Measurements from ENCODE around the gene IGSF22. TPM values are rescaled to one million over a fixed set of nuclear protein-coding genes. Genes with fewer than 3 reads are reported as not detected.

IGSF22 gene
- polyA plus RNA-seq, 1 donor from 2014 or later, result 0.68 TPM

GRCh38 chr11:18736590-18737148, 10.7 kb upstream of the IGSF22 start:
- Histone ChIP-seq H3K27me3 (ENCODE audit: insufficient read depth, low read depth, low read length) (no peaks in the 10 kb centered on the region), H3F3A (ENCODE audit: insufficient read depth, low read length, poor library complexity, severe bottlenecking) (no peaks in the 10 kb centered on the region), H3K9ac (ENCODE audit: low read length) (no peak overlapping the region), H2AFZ (ENCODE audit: low read depth, low read length) (no peak overlapping the region), H3K4me2 (ENCODE audit: low read length) (no peak overlapping the region), H3K79me2 (replicated peaks; ENCODE audit: insufficient read depth, low read length) (no peaks in the 10 kb centered on the region), H3K36me3 (ENCODE audit: insufficient read depth, low read length) (no peaks in the 10 kb centered on the region), H3K4me3 (ENCODE audit: low read length) (no peak overlapping the region), H3K9me3 (ENCODE audit: low read length) (no peaks in the 10 kb centered on the region), H4K20me1 (ENCODE audit: insufficient read depth) (no peaks in the 10 kb centered on the region), H3K9me2 (ENCODE audit: insufficient read depth, low read length) (no peaks in the 10 kb centered on the region), H3K27ac (ENCODE audit: low read length) (no peak overlapping the region)
- TF ChIP-seq EP300 (conservative IDR thresholded peaks at IDR 0.05; ENCODE audit: poor library complexity, severe bottlenecking), result no peak
- no peak for TF ChIP-seq EZH2 (IDR thresholded peaks at IDR 0.05; ENCODE audit: borderline replicate concordance, insufficient read depth, low read length, poor library complexity, severe bottlenecking)
- TF ChIP-seq MXI1 (conservative IDR thresholded peaks at IDR 0.05; ENCODE audit: poor library complexity, severe bottlenecking), result no peak
- no peak for TF ChIP-seq CTCF (IDR thresholded peaks at IDR 0.05; ENCODE audit: poor library complexity, severe bottlenecking)
- no peak for TF ChIP-seq REST (IDR thresholded peaks at IDR 0.05; ENCODE audit: borderline replicate concordance)
- no peak for TF ChIP-seq TAF1 (IDR thresholded peaks at IDR 0.05; ENCODE audit: low read depth)
- no peak for TF ChIP-seq SMC3 (conservative IDR thresholded peaks at IDR 0.05; ENCODE audit: poor library complexity)
- TF ChIP-seq RAD21 (conservative IDR thresholded peaks at IDR 0.05), result no peak
- TF ChIP-seq POLR2AphosphoS5 (IDR thresholded peaks at IDR 0.05), result no peak

GRCh38 chr11:18733202-18733601, 7.2 kb upstream of the IGSF22 start:
- TF ChIP-seq EZH2 (IDR thresholded peaks at IDR 0.05; ENCODE audit: borderline replicate concordance, insufficient read depth, low read length, poor library complexity, severe bottlenecking), result no peak
- no peak for TF ChIP-seq SMC3 (conservative IDR thresholded peaks at IDR 0.05; ENCODE audit: poor library complexity)
- no peak for TF ChIP-seq MXI1 (conservative IDR thresholded peaks at IDR 0.05; ENCODE audit: poor library complexity, severe bottlenecking)
- TF ChIP-seq TAF1 (IDR thresholded peaks at IDR 0.05; ENCODE audit: low read depth), result no peak
- TF ChIP-seq REST (IDR thresholded peaks at IDR 0.05; ENCODE audit: borderline replicate concordance), result no peak
- no peak for TF ChIP-seq EP300 (conservative IDR thresholded peaks at IDR 0.05; ENCODE audit: poor library complexity, severe bottlenecking)
- TF ChIP-seq CTCF (IDR thresholded peaks at IDR 0.05; ENCODE audit: poor library complexity, severe bottlenecking), result no peak
- no peaks in the 10 kb centered on the region for H3K36me3 ChIP-seq (ENCODE audit: insufficient read depth, low read length)
- no peaks in the 10 kb centered on the region for H3K79me2 ChIP-seq (replicated peaks; ENCODE audit: insufficient read depth, low read length)
- no peaks in the 10 kb centered on the region for H3K9me2 ChIP-seq (ENCODE audit: insufficient read depth, low read length)
- no peak overlapping the region for H3K27ac ChIP-seq (ENCODE audit: low read length)
- no peak overlapping the region for H3K9ac ChIP-seq (ENCODE audit: low read length)
- no peak overlapping the region for H3K4me3 ChIP-seq (ENCODE audit: low read length)
- H4K20me1 ChIP-seq (ENCODE audit: insufficient read depth), result no peaks in the 10 kb centered on the region
- H3K4me2 ChIP-seq (ENCODE audit: low read length), result no peak overlapping the region
- no peaks in the 10 kb centered on the region for H3K9me3 ChIP-seq (ENCODE audit: low read length)
- H3K27me3 ChIP-seq (ENCODE audit: insufficient read depth, low read depth, low read length), result no peaks in the 10 kb centered on the region
- H2AFZ ChIP-seq (ENCODE audit: low read depth, low read length), result no peak overlapping the region
- no peaks in the 10 kb centered on the region for H3F3A ChIP-seq (ENCODE audit: insufficient read depth, low read length, poor library complexity, severe bottlenecking)
